NCI-H1930 (cell line): ENCODE measurements around the gene ARHGEF9.
"Not testable (repeated sequence)": the region's sequence is repeated elsewhere in the genome, so short reads cannot be mapped to it uniquely, and the experiment has no call there.

Experiments used
- DNase-seq, 2 experiments: peaks; one replicate each; lab custom pipeline; 2025; lab: John Stamatoyannopoulos, UW

ARHGEF9 gene

GRCh38 chrX:63784902-63785707 is at the start of gene ARHGEF9:
Gene ARHGEF9, minus strand, starts transcription at chrX:63785214. Its CDS starts 69 bp downstream, at chrX:63785145.
- DNase-seq: no peak

GRCh38 chrX:63825446-63825845 is 40.4 kb upstream of the ARHGEF9 start:
- not testable (repeated sequence) for DNase-seq

GRCh38 chrX:63818156-63818555 is 33.1 kb upstream of the ARHGEF9 start:
- no peak for DNase-seq

- DNase-seq: no peak
Measured at GRCh38 chrX:63817696-63818095, 32.7 kb upstream of the ARHGEF9 start.

- no peak for DNase-seq
Measured at GRCh38 chrX:63812823-63813222, 27.8 kb upstream of the ARHGEF9 start.

- DNase-seq: no peak
Measured at GRCh38 chrX:63810746-63811145, 25.7 kb upstream of the ARHGEF9 start.

- no peak for DNase-seq
Measured at GRCh38 chrX:63809173-63809572, 24.2 kb upstream of the ARHGEF9 start.

GRCh38 chrX:63795406-63795805 is 10.4 kb upstream of the ARHGEF9 start:
- DNase-seq: not testable (repeated sequence)

- no peak for DNase-seq
Measured at GRCh38 chrX:63785708-63786040, 660 bp upstream of the ARHGEF9 start.

GRCh38 chrX:63784346-63784901 is 590 bp downstream of the ARHGEF9 start:
- no peak for DNase-seq

- DNase-seq: no peak
Measured at GRCh38 chrX:63782515-63782914, 2.5 kb downstream of the ARHGEF9 start.

- DNase-seq: no peak
Measured at GRCh38 chrX:63768760-63769159, 16.3 kb downstream of the ARHGEF9 start.

- no peak for DNase-seq
Measured at GRCh38 chrX:63765712-63766111, 19.3 kb downstream of the ARHGEF9 start.

GRCh38 chrX:63764946-63765345 is 20.1 kb downstream of the ARHGEF9 start:
- no peak for DNase-seq

- no peak for DNase-seq
Measured at GRCh38 chrX:63761639-63762038, 23.4 kb downstream of the ARHGEF9 start.

- no peak for DNase-seq
Measured at GRCh38 chrX:63758011-63758410, 27.0 kb downstream of the ARHGEF9 start.

- no peak for DNase-seq
Measured at GRCh38 chrX:63755892-63756291, 29.1 kb downstream of the ARHGEF9 start.

GRCh38 chrX:63754860-63755579 is 30.0 kb downstream of the ARHGEF9 start:
- DNase-seq: peak; percentile 32 to 55

- DNase-seq: no peak
Measured at GRCh38 chrX:63754136-63754859, 30.7 kb downstream of the ARHGEF9 start.

- DNase-seq: no peak
Measured at GRCh38 chrX:63751481-63751880, 33.5 kb downstream of the ARHGEF9 start.

- no peak for DNase-seq
Measured at GRCh38 chrX:63750811-63751210, 34.2 kb downstream of the ARHGEF9 start.

- DNase-seq: no peak
Measured at GRCh38 chrX:63747331-63747730, 37.7 kb downstream of the ARHGEF9 start.
